K562 (cell line): Measurements from ENCODE around the gene HSFX3.

ENCODE experiments used
- BHLHE40 ChIP-seq: IDR thresholded peaks from 2 replicates; pipeline ENCODE4 v1.6.1; 2011; ENCODE audit warnings: low read length, improper control_type of control experiment
- KHSRP ChIP-seq: fragments of 450-650 bp; IDR thresholded peaks from 2 replicates; pipeline ENCODE4 v1.6.1; 2017
- MCM2 ChIP-seq: fragments of 450-650 bp; IDR thresholded peaks from 2 replicates; pipeline ENCODE4 v1.6.1; 2017; ENCODE audit warnings: low read depth, mild to moderate bottlenecking
- MCM5 ChIP-seq: fragments of 450-650 bp; IDR thresholded peaks from 2 replicates; pipeline ENCODE4 v1.6.1; 2016; ENCODE audit warnings: low read depth
- POLR2A ChIP-seq: fragments of 450-650 bp; conservative IDR thresholded peaks from 2 replicates; pipeline ENCODE4 v1.6.1; 2016
- ZBTB1 ChIP-seq: sonication (generic); formaldehyde crosslinking; IDR thresholded peaks from 2 replicates; pipeline ENCODE4 v1.8.1; 2023; ENCODE audit warnings: missing genetic modification reagents, low read depth, mild to moderate bottlenecking, borderline replicate concordance
- ZC3H8 ChIP-seq: fragments of 450-650 bp; IDR thresholded peaks from 2 replicates; pipeline ENCODE4 v1.6.1; 2017
- ZNF263 ChIP-seq: sonication (generic); formaldehyde crosslinking; IDR thresholded peaks from 2 replicates; pipeline ENCODE4 v1.8.0; 2022; ENCODE audit warnings: mild to moderate bottlenecking, missing genetic modification reagents, borderline replicate concordance
- TF ChIP-seq, protein P1 (sequence below): fragments of 450-650 bp; formaldehyde crosslinking; IDR thresholded peaks from 2 replicates; pipeline ENCODE4 v1.4.0; 2022; ENCODE audit warnings: mild to moderate bottlenecking, moderate library complexity
- TF ChIP-seq, protein P2 (sequence below), 3 experiments: IDR thresholded peaks in 2 of 3; conservative IDR thresholded peaks in 1 of 3; 2 replicates each; pipeline ENCODE4 v1.5.1; 2011 to 2012; ENCODE audit warnings: low read length in 3 of 3, mild to moderate bottlenecking in 3 of 3, control low read depth in 2 of 3, improper control_type of control experiment in 1 of 3, inconsistent platforms in 1 of 3, low read depth in 1 of 3, mixed read lengths in 1 of 3, moderate library complexity in 1 of 3; ENCODE audit not compliant: insufficient read depth in 2 of 3

GRCh38 chrX:149521438-149521837 lies 28.3 kb downstream of the HSFX3 start:
- TF ChIP-seq KHSRP (no peak), POLR2A (no peak), MCM2 (no peak), MCM5 (no peak), ZNF263 (CRISPR knock-in tag) (no peak), BHLHE40 (no peak), ZBTB1 (CRISPR knock-in tag) (no peak), ZC3H8 (no peak)
- TF ChIP-seq, protein P1, sequence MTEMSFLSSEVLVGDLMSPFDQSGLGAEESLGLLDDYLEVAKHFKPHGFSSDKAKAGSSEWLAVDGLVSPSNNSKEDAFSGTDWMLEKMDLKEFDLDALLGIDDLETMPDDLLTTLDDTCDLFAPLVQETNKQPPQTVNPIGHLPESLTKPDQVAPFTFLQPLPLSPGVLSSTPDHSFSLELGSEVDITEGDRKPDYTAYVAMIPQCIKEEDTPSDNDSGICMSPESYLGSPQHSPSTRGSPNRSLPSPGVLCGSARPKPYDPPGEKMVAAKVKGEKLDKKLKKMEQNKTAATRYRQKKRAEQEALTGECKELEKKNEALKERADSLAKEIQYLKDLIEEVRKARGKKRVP (CRISPR knock-in tag) = no peak
- TF ChIP-seq, protein P2, sequence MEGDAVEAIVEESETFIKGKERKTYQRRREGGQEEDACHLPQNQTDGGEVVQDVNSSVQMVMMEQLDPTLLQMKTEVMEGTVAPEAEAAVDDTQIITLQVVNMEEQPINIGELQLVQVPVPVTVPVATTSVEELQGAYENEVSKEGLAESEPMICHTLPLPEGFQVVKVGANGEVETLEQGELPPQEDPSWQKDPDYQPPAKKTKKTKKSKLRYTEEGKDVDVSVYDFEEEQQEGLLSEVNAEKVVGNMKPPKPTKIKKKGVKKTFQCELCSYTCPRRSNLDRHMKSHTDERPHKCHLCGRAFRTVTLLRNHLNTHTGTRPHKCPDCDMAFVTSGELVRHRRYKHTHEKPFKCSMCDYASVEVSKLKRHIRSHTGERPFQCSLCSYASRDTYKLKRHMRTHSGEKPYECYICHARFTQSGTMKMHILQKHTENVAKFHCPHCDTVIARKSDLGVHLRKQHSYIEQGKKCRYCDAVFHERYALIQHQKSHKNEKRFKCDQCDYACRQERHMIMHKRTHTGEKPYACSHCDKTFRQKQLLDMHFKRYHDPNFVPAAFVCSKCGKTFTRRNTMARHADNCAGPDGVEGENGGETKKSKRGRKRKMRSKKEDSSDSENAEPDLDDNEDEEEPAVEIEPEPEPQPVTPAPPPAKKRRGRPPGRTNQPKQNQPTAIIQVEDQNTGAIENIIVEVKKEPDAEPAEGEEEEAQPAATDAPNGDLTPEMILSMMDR (IDR thresholded peaks at IDR 0.05 in 2 of 3, conservative IDR thresholded peaks at IDR 0.05 in 1 of 3; ENCODE audit: insufficient read depth in 2 of 3, low read depth in 1 of 3, low read length in 3 of 3) = no peak
